Left renal pelvis (tissue), 4 donors: ENCODE measurements around the gene SCN8A. TPM values are rescaled to one million over a fixed set of nuclear protein-coding genes. Genes with fewer than 3 reads are reported as not detected.
"Not testable (repeated sequence)": the region's sequence is repeated elsewhere in the genome, so short reads cannot be mapped to it uniquely, and the experiment has no call there.

Experiments used
- DNase-seq, 4 donors: peaks; one replicate each; pipeline ENCODE4 v3.0.0-alpha.2; 2013; ENCODE audit warnings: low read depth in 4 of 4, low spot score in 3 of 4
- polyA plus RNA-seq, 4 donors: library from polyadenylated mRNA; unstranded; fragments of 120-200 nt; gene quantifications; one replicate each; pipeline ENCODE4 v1.2.1, GENCODE V29; 2013; ENCODE audit not compliant: insufficient read length in 4 of 4

Gene SCN8A
- polyA plus RNA-seq, 4 donors = 1.6 to 2.9 (median 2.4) TPM

DNA sequence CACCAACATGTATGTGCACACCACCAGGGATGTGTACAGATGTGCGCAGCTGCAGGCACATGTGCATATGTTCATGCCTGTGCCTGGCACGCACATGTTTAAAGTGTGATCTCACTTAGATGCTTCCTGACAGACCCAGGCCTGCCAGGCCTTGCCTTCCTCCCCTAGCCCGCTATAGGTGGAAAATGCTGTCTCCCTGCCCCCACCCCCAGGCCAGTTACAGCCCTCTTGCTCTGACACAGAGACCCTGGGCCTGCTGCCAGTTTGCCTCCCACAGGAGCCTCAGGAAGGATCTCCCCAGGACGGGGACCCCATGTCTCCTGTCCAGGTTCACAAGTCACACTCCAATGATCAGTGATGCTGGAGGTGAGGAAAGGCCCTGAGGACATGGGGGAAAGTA, 235.8 kb downstream of the SCN8A start:
- no peak for DNase-seq

DNA sequence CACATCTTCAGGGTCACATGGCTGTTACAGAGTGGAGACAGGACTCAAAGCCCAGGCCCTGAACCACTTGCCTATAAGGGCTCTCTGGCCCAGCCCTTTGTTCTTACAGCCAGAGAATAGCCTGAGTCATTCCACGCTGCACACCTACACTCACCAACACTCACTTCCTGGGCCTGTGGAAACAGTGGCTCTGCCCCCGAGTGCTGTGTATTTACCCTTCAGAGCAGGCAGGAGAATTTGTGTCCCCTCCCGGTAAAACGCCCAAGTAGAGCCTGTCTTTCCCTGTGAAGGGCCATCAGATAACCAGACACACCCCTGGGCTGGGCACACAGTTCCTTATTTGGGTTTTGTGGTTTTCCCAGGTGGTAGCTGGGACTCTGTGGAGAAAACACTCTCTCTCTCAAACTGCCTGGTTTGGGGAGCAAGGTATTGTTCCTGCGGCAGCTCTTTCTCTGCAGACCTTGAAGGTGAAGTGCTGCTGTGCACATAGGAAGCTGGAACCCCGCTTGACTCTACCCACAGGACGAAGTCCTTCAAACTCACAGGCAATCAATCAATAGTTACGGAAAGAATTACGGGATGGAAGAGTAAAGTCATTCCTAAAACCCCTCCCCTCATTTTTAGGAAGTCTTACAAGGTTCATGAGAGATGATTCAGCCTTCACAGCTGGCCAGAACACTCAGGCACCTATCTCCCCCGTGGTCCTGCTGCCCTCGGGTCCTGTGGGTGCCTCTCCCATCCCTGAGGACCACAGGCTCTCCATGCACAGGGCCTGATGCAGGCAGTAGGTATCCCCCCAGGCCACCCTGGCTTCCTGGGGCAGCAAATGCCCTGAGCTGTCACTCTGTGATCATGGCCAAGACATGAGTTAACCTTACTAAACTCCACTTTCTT, 237.1 kb downstream of the SCN8A start:
- DNase-seq = no peak

- no peak for DNase-seq
Measured at GRCh38 chr12:51829011-51829481, 238.0 kb downstream of the SCN8A start.

- no peak for DNase-seq
Measured at GRCh38 chr12:51829641-51830040, 238.6 kb downstream of the SCN8A start.

DNA sequence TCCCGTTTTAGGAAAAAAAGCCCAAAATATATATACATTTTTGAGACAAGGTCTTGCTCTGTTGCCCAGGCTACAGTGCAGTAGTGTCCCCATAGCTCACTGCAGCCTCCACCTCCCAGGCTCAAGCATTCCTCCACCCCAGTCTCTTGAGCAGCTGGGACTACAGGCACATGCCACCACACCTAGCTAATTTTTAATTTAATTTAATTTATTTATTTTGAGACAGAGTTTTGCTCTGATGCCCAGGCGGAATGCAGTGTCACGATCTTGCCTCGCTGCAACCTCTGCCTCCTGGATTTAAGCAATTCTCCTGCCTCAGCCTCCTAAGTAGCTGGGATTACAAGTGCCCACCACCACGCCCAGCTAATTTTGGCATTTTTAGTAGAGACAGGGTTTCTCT, 240.8 kb downstream of the SCN8A start:
- not testable (repeated sequence) for DNase-seq

GRCh38 chr12:51832354-51833107, 241.5 kb downstream of the SCN8A start:
- DNase-seq = no peak

DNA sequence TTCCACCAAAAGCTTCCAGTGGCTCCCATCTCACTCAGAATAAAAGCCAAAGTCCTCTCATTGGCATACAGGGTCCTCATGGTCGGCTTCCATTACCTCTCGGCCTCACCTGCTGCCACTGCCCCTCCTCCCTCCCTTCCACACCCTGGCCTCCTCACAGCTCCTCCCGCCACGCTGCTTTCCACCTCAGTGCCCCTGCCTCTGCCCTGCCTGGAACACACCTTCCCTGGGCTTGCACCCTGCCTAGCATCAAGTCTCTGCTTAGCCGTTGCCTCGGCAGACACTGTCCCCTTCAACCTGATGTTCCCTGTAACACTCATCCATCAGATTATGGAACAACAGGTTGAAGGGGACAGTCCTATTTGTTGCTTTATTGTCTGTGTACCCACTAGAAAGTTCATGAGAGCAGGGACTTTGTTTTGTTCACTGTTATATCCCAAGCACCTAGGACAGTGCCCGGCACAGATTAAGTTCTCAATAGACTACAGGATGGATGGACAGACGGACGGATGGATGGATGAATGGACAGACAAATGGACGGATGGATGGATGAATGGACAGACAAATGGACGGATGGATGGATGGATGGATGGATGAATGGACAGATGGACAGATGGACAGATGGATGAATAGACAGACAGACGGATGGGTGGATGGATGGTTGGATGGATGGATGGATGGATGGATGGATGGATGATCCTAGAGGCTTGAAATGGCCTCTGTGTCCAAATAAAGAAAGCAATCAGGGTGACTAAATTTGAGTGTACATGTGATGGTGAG, 242.6 kb downstream of the SCN8A start:
- DNase-seq = no peak

- no peak for DNase-seq
Measured at GRCh38 chr12:51834411-51834810, 243.4 kb downstream of the SCN8A start.

DNA sequence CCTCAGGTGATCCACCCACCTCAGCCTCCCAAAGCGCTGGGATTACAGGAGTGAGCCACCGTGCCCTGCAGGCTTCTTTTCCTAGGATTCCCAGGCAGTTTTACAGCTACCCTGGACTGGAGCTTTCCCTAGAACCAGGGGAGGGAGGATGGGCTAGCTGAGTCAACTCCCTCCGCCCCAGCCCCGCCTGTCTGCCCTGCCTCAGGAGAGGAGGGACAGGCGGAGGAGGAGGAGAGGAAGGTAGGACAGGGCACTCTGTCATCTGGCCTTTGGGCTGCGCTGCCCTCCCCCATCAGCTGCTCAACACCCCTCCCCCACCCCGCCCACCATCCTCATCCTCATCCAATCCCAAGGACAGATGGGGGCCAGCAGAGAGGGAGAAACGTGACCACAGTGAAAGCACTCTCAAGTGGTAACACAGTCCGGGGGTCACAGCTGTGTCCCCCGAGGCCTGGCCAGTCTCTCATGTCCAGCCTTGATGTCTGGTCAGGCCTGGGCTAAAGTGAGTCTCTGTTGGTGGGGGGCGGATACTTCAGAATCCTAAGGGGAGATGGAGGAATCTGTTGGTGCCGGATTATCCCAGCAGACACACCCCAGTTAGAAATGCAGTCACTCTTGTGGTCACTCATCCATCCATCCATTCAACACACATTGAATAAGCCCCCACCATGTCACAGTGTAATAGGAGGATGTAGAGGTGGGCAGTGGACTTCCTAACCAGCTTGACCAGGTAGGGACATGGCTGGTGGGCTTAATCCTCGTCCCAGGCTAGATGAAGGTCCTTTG, 245.2 kb downstream of the SCN8A start:
- DNase-seq = no peak

GRCh38 chr12:51836827-51837173, 245.8 kb downstream of the SCN8A start:
- DNase-seq = no peak

- no peak for DNase-seq
Measured at GRCh38 chr12:51837286-51837685, 246.3 kb downstream of the SCN8A start.

- DNase-seq = no peak
Measured at GRCh38 chr12:51838036-51838435, 247.0 kb downstream of the SCN8A start.

DNA sequence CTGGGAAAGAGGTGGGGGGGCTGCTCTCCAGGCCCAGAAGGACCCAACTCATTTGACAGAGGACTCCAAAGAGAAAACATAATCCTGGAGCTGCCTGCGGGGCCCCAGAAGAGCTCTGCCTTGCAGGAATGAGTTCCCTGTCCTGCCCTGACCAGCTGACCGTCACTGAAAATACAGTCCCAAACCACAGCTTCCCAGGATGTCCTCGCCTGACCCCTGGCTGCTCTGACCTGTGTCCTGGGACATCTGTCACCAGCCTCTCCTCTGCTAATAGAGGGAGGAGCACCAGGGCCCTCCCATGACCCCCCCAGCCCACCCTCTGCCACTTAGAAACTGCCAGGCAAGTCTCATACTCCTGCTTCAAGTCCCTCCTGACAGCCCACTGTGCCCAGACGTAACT, 247.7 kb downstream of the SCN8A start:
- DNase-seq = no peak

DNA sequence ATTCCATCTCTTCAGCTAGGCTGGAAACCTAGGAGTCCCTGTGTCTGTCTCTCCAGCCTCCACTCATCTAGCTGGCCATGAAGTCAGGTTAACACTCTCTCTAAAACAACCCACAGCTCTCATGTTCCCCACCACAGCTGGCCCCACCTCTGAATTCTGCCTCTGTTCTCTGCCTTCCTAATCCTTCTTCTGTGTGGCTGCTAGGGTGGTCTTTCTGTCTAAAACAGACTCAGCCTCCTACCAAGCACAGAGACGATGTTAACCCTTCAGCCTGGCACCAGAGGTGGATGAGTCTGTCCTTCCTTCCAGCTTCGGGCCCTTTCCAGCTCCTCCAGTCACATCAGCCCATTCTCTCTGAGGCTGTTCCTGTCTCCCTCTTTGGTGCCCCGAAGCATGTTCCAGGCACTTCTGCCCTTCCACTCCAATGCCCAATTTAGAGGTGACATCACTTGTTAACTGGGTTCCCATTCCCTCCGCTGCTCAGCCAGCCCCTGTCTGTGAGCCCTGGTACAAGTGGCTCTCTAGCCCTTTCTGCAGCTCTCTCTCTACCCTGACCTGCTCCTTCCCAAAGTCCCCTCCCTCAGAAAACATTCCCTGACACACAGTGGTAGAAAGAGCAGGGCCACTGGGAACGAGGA, 248.4 kb downstream of the SCN8A start:
- no peak for DNase-seq

DNA sequence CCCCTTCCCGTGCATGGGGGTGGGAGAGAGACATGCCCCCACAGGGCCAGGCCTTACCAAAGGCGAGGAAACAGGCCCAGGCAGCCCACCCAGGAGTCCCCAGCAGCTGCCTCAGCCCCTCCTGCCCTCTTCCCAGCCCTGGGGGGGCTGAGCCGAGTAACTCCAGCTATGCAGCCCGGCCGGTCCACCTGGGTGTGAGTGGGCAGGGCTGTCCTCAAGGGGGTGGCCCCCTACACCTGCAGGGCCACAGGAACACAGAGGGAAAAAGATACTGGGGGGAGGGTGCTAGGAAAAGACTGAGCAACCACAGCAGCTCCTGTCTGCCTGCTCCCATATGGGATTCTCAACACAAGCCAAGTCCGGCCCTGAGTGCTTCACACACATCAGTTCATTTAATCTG, 249.9 kb downstream of the SCN8A start:
- DNase-seq = no peak

- no peak for DNase-seq
Measured at GRCh38 chr12:51841727-51842126, 250.7 kb downstream of the SCN8A start.

DNA sequence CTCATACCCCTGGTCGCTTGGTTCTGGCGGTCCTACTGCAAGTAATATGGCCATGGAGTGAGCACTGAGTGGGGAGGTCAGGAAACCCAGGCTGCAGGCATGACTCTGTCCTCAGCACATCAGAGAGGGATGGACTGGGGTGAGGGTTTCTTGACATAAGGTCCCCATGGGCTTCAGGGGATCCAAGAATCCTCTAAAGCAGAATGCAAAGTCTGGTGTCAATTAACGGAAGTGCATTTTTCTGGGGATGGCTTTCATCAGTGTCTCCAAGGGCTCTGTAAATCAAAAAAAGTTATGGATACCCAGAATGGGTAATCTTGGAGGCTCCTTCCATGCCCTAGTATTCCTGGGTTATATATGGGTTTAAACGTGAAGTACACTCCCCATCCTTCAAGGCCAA, 253.8 kb downstream of the SCN8A start:
- no peak for DNase-seq

DNA sequence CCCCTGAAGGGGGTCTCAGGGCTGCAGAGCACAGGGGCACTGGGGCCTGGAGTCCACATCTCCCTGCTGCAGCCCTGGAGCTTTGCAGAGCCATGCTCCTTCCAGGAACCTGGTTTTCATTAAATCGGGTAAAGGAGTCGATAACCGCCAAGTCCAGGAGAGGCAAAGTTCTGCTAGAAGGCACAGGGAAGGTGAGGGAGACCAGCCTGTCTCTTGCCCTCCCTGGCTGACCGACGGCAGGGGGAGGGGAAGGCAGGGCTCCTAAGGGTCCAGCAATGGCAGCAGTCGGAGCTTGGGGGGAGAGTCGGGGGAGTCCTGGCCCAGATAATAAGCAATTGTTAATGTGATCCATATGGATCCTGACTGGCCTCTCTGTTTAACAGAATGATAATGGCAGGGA, 254.4 kb downstream of the SCN8A start:
- no peak for DNase-seq

GRCh38 chr12:51846271-51846691, 255.2 kb downstream of the SCN8A start:
- DNase-seq = no peak
